SK-N-SH treated with all-trans-retinoic acid at 6 μM for 48 hours (cell line): ENCODE data around the gene TBCK.

Experiments
- ATAC-seq: fragments of 200-7000 bp; cut with Tn5 transposase; 3 replicates; pipeline ENCODE4 v1.9.1; 2020; ENCODE audit warnings: mild to moderate bottlenecking, moderate library complexity
- BACH2 ChIP-seq: fragments of 250-450 bp; sonication (Bioruptor Pico); IDR thresholded peaks from 2 replicates; pipeline ENCODE4 v1.9.0; 2021; ENCODE audit warnings: mild to moderate bottlenecking, borderline replicate concordance
- CREB5 ChIP-seq: fragments of 250-450 bp; sonication (Bioruptor Pico); IDR thresholded peaks from 2 replicates; pipeline ENCODE4 v1.5.1; 2020; ENCODE audit warnings: low read depth, mild to moderate bottlenecking, moderate library complexity
- CSDC2 ChIP-seq: fragments of 250-450 bp; sonication (Bioruptor Pico); IDR thresholded peaks from 2 replicates; pipeline ENCODE4 v1.5.0; 2020; ENCODE audit warnings: mild to moderate bottlenecking, moderate library complexity
- CSRNP3 ChIP-seq: fragments of 250-450 bp; sonication (Bioruptor Pico); IDR thresholded peaks from 2 replicates; pipeline ENCODE4 v1.5.1; 2021; ENCODE audit warnings: mild to moderate bottlenecking, moderate library complexity
- GLIS3 ChIP-seq: fragments of 250-450 bp; sonication (Bioruptor Pico); IDR thresholded peaks from 2 replicates; pipeline ENCODE4 v1.5.0; 2020; ENCODE audit warnings: mild to moderate bottlenecking, moderate library complexity
- ISL1 ChIP-seq: fragments of 250-450 bp; sonication (Bioruptor Pico); IDR thresholded peaks from 2 replicates; pipeline ENCODE4 v2.1.2; 2022; ENCODE audit warnings: mild to moderate bottlenecking, moderate library complexity
- OSR1 ChIP-seq: fragments of 250-450 bp; sonication (Bioruptor Pico); IDR thresholded peaks from 2 replicates; pipeline ENCODE4 v1.8.0; 2022; ENCODE audit warnings: moderate library complexity, mild to moderate bottlenecking, inconsistent platforms
- PPARA ChIP-seq: fragments of 250-450 bp; sonication (Bioruptor Pico); IDR thresholded peaks from 2 replicates; pipeline ENCODE4 v1.5.0; 2020; ENCODE audit warnings: mild to moderate bottlenecking, borderline replicate concordance
- RARB ChIP-seq: fragments of 250-450 bp; sonication (Bioruptor Pico); IDR thresholded peaks from 2 replicates; pipeline ENCODE4 v1.8.0; 2021; ENCODE audit warnings: mild to moderate bottlenecking, moderate library complexity
- SNAI2 ChIP-seq: fragments of 250-450 bp; sonication (Bioruptor Pico); IDR thresholded peaks from 2 replicates; pipeline ENCODE4 v1.5.0; 2020; ENCODE audit warnings: mild to moderate bottlenecking, moderate library complexity
- TCF4 ChIP-seq: fragments of 250-450 bp; sonication (Bioruptor Pico); IDR thresholded peaks from 2 replicates; pipeline ENCODE4 v1.8.0; 2021; ENCODE audit warnings: mild to moderate bottlenecking, moderate library complexity, borderline replicate concordance
- TOX ChIP-seq: fragments of 250-450 bp; sonication (Bioruptor Pico); IDR thresholded peaks from 2 replicates; pipeline ENCODE4 v1.8.0; 2021; ENCODE audit warnings: mild to moderate bottlenecking, moderate library complexity, borderline replicate concordance
- TSHZ2 ChIP-seq: fragments of 250-450 bp; sonication (Bioruptor Pico); IDR thresholded peaks from 2 replicates; pipeline ENCODE4 v1.5.0; 2020; ENCODE audit warnings: mild to moderate bottlenecking, moderate library complexity
- ZC3H10 ChIP-seq: fragments of 250-450 bp; sonication (Bioruptor Pico); IDR thresholded peaks from 2 replicates; pipeline ENCODE4 v1.5.1; 2021; ENCODE audit warnings: mild to moderate bottlenecking, moderate library complexity
- ZFP3 ChIP-seq: fragments of 250-450 bp; sonication (Bioruptor Pico); IDR thresholded peaks from 2 replicates; pipeline ENCODE4 v1.5.0; 2020; ENCODE audit warnings: mild to moderate bottlenecking, moderate library complexity
- ZFP30 ChIP-seq: fragments of 450-650 bp; formaldehyde crosslinking; IDR thresholded peaks from 2 replicates; pipeline ENCODE4 v1.5.0; 2022; ENCODE audit warnings: mild to moderate bottlenecking, moderate library complexity
- ZNF70 ChIP-seq: fragments of 450-650 bp; formaldehyde crosslinking; IDR thresholded peaks from 2 replicates; pipeline ENCODE4 v1.5.0; 2020; ENCODE audit warnings: mild to moderate bottlenecking, moderate library complexity
- ZNF8 ChIP-seq: fragments of 450-650 bp; formaldehyde crosslinking; IDR thresholded peaks from 2 replicates; pipeline ENCODE4 v1.5.0; 2020; ENCODE audit warnings: mild to moderate bottlenecking, moderate library complexity
- TF ChIP-seq, protein P1 (sequence below): fragments of 250-450 bp; sonication (Bioruptor Pico); IDR thresholded peaks from 2 replicates; pipeline ENCODE4 v1.8.0; 2020; ENCODE audit warnings: mild to moderate bottlenecking, moderate library complexity, borderline replicate concordance
- TF ChIP-seq, protein P2 (sequence below): fragments of 250-450 bp; sonication (Bioruptor Pico); IDR thresholded peaks from 2 replicates; pipeline ENCODE4 v1.8.0; 2021; ENCODE audit warnings: low read depth, mild to moderate bottlenecking, moderate library complexity, borderline replicate concordance

Gene TBCK

DNA sequence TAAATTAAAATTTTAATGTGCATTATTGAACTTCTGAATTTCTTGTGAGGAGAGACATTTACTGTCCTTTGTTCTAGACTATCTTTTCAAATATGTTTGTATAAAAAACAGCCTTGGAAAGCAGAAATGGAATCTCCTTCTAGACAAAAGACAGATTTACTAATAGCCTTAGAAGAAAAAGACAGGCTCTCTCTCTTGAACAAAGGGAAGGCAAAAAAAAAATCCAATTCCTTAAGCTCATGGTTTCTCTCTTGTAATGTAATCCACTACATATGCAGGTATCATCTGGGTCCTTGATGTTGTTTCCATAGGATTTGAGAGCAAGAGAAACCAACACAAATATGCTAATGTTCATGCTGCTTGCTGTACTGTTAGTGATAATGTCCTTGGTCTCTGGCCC, 106.0 kb downstream of the TBCK start (continued):
- TF ChIP-seq TSHZ2 (CRISPR knock-in tag) (no peak), RARB (no peak), TCF4 (CRISPR knock-in tag) (no peak), ZNF70 (CRISPR knock-in tag) (no peak), ZNF8 (CRISPR knock-in tag) (no peak), OSR1 (no peak), SNAI2 (CRISPR knock-in tag) (no peak)

- no peak for ATAC-seq
Measured at GRCh38 chr4:106208481-106209460, 107.2 kb downstream of the TBCK start.

DNA sequence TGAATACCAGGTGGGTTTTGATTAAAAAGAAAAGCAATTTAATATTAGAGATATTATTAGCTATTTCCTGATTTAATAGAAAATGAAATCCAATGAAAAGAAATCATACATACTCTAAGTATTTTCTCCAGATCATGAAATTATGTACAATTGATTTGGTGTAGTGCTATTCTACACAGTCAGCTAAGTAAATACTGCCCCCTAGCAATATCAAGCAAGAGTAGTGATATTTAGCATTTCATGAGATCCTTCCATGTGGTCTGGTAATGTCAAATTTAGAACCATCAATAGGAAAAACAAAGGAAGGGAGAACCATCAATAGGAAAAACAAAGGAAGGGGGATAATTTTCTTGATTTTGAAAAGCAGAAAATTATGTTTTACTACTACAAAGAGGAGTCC, 114.6 kb downstream of the TBCK start:
- peak; percentile 88 for ATAC-seq
- TF ChIP-seq, protein P1, sequence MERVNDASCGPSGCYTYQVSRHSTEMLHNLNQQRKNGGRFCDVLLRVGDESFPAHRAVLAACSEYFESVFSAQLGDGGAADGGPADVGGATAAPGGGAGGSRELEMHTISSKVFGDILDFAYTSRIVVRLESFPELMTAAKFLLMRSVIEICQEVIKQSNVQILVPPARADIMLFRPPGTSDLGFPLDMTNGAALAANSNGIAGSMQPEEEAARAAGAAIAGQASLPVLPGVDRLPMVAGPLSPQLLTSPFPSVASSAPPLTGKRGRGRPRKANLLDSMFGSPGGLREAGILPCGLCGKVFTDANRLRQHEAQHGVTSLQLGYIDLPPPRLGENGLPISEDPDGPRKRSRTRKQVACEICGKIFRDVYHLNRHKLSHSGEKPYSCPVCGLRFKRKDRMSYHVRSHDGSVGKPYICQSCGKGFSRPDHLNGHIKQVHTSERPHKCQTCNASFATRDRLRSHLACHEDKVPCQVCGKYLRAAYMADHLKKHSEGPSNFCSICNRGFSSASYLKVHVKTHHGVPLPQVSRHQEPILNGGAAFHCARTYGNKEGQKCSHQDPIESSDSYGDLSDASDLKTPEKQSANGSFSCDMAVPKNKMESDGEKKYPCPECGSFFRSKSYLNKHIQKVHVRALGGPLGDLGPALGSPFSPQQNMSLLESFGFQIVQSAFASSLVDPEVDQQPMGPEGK, result no peak
- TF ChIP-seq, protein P2, sequence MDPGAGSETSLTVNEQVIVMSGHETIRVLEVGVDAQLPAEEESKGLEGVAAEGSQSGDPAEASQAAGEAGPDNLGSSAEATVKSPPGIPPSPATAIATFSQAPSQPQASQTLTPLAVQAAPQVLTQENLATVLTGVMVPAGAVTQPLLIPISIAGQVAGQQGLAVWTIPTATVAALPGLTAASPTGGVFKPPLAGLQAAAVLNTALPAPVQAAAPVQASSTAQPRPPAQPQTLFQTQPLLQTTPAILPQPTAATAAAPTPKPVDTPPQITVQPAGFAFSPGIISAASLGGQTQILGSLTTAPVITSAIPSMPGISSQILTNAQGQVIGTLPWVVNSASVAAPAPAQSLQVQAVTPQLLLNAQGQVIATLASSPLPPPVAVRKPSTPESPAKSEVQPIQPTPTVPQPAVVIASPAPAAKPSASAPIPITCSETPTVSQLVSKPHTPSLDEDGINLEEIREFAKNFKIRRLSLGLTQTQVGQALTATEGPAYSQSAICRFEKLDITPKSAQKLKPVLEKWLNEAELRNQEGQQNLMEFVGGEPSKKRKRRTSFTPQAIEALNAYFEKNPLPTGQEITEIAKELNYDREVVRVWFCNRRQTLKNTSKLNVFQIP (CRISPR knock-in tag), result no peak
- TF ChIP-seq TOX (CRISPR knock-in tag) (no peak), BACH2 (no peak), CSRNP3 (CRISPR knock-in tag) (no peak), GLIS3 (CRISPR knock-in tag) (no peak), TSHZ2 (CRISPR knock-in tag) (no peak), PPARA (CRISPR knock-in tag) (no peak), ZFP3 (CRISPR knock-in tag) (no peak), ZNF70 (CRISPR knock-in tag) (no peak), ZFP30 (CRISPR knock-in tag) (no peak), SNAI2 (CRISPR knock-in tag) (no peak), ZNF8 (CRISPR knock-in tag) (no peak), CSDC2 (CRISPR knock-in tag) (no peak), CREB5 (no peak), RARB (no peak)

More at GRCh38 chr4:106208481-106209460, 107.2 kb downstream of the TBCK start:
- no peak for TF ChIP-seq ZNF70 (CRISPR knock-in tag)
- TF ChIP-seq BACH2, result no peak
- TF ChIP-seq CSDC2 (CRISPR knock-in tag), result no peak
- no peak for TF ChIP-seq ZC3H10 (CRISPR knock-in tag)
- TF ChIP-seq CSRNP3 (CRISPR knock-in tag), result no peak
- TF ChIP-seq GLIS3 (CRISPR knock-in tag), result no peak
- TF ChIP-seq OSR1, result no peak
- no peak for TF ChIP-seq TCF4 (CRISPR knock-in tag)
- TF ChIP-seq ISL1 (CRISPR knock-in tag), result no peak
- no peak for TF ChIP-seq PPARA (CRISPR knock-in tag)
- no peak for TF ChIP-seq RARB
